Left ventricle myocardium superior (tissue), 1 donor: ENCODE results near the gene KNTC1. TPM values are rescaled to one million over a fixed set of nuclear protein-coding genes. Genes with fewer than 3 reads are reported as not detected.

Source experiments
- total RNA-seq: library from RNA; stranded (reverse); fragmentation: NEBNext Ultra II Directional; extraction: Animal tissue kit (Norgen Biotek cat#: 25700); gene quantifications from one replicate; pipeline ENCODE4 v1.2.1, GENCODE V29; 2021
- donor health status: DM: no; HTN: yes; CAD: no; lungs with severe emphysema.

Gene KNTC1
- total RNA-seq, 1 donor from 2014 or later: 3.5 TPM

Other genes starting within 250 kb of the KNTC1 start
- gene CLIP1, start 104.6 kb upstream of the KNTC1 start, total RNA-seq: 93.3 TPM
- 9.0 TPM for gene ZCCHC8, start 26.3 kb upstream of the KNTC1 start, total RNA-seq
- gene RSRC2, start 313 bp upstream of the KNTC1 start, total RNA-seq: 36.7 TPM
- 0.17 TPM for gene HCAR2, start 176.1 kb downstream of the KNTC1 start, total RNA-seq
- 0.12 TPM for gene HCAR3, start 189.6 kb downstream of the KNTC1 start, total RNA-seq
- 0.12 TPM for gene HCAR1, start 203.6 kb downstream of the KNTC1 start, total RNA-seq
- 23.2 TPM for gene DENR, start 225.6 kb downstream of the KNTC1 start, total RNA-seq
- 0.59 TPM for gene CCDC62, start 247.3 kb downstream of the KNTC1 start, total RNA-seq